Activated CD8-positive, alpha-beta memory T cell treated with anti-CD3 and anti-CD28 coated beads for 36 hours (primary cell): ENCODE data around the gene RBMS3. TPM values are rescaled to one million over a fixed set of nuclear protein-coding genes. Genes with fewer than 3 reads are reported as not detected.
"Not testable (repeated sequence)": the region's sequence is repeated elsewhere in the genome, so short reads cannot be mapped to it uniquely, and the experiment has no call there.

Source experiments
- CTCF ChIA-PET: fragments of 350-600 bp; sonication (Branson Sonifier 250); formaldehyde crosslinking; loops from one replicate; lab custom pipeline; 2021; ENCODE audit warnings: antibody characterized with exemption; lab: Charles Lee
- POLR2A ChIA-PET: fragments of 350-600 bp; sonication (Branson Sonifier 250); formaldehyde crosslinking; loops from one replicate; lab custom pipeline; 2021; ENCODE audit warnings: antibody characterized with exemption; lab: Charles Lee
- total RNA-seq, 2 experiments: library from RNA; stranded (reverse); gene quantifications; one replicate each; pipeline ENCODE4 v1.2.3, GENCODE V29; 2021

RBMS3 gene
- total RNA-seq, 2 experiments from 2014 or later: 0.48 to 0.86 TPM

DNA sequence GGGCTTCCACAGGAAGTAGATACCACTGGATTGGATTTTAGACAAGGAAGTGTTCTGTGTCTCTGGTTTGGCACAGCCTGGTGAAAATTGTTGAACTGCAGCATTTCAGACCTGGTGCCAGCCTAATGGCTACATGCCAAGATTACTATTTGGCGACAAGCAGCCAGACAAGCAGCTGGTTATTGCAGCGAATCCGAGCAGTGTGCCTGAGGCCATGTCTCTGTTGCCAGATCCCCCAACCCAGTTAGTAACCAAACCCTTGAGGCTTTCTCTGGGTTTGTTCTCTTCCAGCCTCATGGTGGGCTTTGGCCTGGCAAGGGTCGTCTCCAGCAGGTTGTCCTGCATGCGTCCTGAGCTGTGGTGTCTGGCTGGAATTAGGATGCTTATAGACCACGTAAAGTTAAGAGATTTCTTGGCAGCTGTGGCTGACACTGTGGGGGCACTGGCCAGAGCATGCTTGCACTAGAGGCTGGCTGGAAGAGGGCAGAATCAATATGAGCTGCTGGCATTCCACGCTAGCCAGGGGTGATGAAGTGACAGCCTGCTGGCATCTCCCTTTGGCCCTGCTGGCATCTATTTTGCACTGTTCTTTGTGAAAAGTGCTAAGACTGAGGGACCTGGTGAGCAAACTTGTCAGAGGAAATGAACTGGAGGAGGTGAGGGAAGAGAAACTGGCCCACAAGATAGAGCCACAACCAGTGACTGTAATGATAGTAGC is 172.6 kb downstream of the RBMS3 start:
- CTCF ChIA-PET: no interaction called here
- POLR2A ChIA-PET: no interaction called here

DNA sequence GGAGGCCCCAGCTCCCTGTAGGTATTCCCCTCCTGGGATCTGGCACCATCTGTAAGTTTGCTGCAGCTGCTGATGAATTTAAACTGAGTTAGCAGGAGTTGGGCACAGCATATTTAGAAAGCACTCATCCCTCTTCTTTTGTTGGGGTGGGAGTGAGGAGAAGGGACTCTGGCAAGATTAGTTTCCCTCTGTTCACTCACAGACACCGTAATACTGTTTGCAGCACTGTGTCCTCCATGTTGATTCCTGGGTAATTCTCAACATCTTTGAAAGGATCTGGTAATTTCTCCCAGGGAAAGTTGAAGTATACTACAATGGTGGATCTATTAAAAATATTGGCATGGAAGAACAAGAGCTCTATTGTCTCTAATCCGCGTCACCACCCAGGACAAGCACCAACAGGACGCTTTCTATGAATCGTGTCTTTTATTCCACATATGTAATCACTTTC is 173.3 kb downstream of the RBMS3 start:
- CTCF ChIA-PET: no interaction called here

GRCh38 chr3:29456901-29457300 is 176.0 kb downstream of the RBMS3 start:
- ChIA-PET POLR2A (no interaction called here), CTCF (no interaction called here)

More for the DNA sequence above, 173.3 kb downstream of the RBMS3 start:
- POLR2A ChIA-PET: no interaction called here

- CTCF ChIA-PET: no interaction called here
- POLR2A ChIA-PET: no interaction called here
Observed at GRCh38 chr3:29463304-29463703, 182.4 kb downstream of the RBMS3 start.

- POLR2A ChIA-PET: no interaction called here
- CTCF ChIA-PET: no interaction called here
Observed at GRCh38 chr3:29465836-29466235, 185.0 kb downstream of the RBMS3 start.

GRCh38 chr3:29466442-29466841 is 185.6 kb downstream of the RBMS3 start:
- CTCF ChIA-PET: no interaction called here
- POLR2A ChIA-PET: no interaction called here

GRCh38 chr3:29468187-29468586 is 187.3 kb downstream of the RBMS3 start:
- POLR2A ChIA-PET: no interaction called here

GRCh38 chr3:29473481-29474170 is 192.8 kb downstream of the RBMS3 start:
- CTCF ChIA-PET: not testable (repeated sequence)

More at GRCh38 chr3:29468187-29468586, 187.3 kb downstream of the RBMS3 start:
- CTCF ChIA-PET: no interaction called here

DNA sequence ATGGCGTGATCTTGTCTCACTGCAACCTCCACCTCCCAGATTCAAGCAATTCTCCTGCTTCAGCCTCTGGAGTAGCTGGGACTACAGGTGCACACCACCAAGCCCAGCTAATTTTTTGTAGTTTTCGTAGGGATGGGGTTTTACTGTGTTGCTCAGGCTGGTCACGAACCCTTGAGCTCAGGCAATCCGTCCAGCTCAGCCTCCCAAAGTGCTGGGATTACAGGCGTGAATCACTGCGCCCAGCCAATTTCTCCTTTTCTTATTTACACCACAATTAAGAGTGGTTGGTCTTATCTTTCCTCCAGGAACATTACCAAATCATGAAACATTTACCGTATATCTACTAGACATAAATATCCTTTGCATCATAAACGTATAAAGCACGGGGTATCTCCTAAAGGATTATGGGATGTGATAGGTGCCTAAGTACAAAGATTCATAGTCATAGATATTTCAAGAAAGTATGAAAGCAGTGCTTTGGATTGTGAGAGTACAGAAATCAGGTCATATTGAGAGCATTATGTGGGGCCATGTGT is 194.5 kb downstream of the RBMS3 start:
- ChIA-PET POLR2A (no interaction called here), CTCF (no interaction called here)

More at GRCh38 chr3:29473481-29474170, 192.8 kb downstream of the RBMS3 start:
- POLR2A ChIA-PET: not testable (repeated sequence)

GRCh38 chr3:29475854-29476253 is 195.0 kb downstream of the RBMS3 start:
- ChIA-PET POLR2A (no interaction called here), CTCF (no interaction called here)

DNA sequence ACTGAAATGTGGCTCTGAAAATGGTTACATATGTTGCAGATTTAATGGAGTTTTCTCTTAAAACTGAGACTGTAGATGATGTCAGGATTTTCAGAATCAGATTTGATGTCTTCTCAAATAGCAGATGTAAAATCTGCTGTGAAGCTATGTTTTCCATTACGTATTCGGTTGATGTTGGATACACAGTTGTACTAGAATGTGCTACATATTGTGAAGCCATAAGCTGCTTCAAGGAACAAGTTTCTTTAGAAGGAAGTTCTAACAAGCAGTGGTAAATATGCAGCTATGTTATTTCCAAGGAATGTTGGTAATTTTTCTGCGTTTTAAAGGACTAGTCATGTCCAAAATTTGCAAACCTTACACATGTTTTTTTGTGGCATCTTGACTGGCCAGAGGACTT is 197.7 kb downstream of the RBMS3 start:
- POLR2A ChIA-PET: no interaction called here
- CTCF ChIA-PET: no interaction called here

DNA sequence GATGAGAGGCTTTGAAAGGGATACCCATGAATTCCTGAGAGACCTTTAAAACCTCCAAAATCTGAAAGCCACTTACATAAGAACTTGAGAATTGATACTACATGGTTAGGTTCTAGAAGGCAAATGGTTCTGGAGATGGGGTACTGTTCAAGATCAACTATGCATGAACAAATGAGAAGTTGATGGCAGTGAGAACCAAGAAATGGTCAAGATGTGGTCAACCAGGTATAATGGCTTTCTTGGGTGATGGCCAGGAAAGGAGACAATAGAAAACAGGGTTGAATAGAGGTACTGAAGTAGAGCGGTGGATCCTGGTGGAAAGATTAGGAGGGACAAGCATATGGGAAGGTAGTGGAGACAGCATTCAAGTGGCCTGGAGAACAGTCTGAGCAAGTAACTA is 200.4 kb downstream of the RBMS3 start:
- ChIA-PET POLR2A (no interaction called here), CTCF (no interaction called here)

DNA sequence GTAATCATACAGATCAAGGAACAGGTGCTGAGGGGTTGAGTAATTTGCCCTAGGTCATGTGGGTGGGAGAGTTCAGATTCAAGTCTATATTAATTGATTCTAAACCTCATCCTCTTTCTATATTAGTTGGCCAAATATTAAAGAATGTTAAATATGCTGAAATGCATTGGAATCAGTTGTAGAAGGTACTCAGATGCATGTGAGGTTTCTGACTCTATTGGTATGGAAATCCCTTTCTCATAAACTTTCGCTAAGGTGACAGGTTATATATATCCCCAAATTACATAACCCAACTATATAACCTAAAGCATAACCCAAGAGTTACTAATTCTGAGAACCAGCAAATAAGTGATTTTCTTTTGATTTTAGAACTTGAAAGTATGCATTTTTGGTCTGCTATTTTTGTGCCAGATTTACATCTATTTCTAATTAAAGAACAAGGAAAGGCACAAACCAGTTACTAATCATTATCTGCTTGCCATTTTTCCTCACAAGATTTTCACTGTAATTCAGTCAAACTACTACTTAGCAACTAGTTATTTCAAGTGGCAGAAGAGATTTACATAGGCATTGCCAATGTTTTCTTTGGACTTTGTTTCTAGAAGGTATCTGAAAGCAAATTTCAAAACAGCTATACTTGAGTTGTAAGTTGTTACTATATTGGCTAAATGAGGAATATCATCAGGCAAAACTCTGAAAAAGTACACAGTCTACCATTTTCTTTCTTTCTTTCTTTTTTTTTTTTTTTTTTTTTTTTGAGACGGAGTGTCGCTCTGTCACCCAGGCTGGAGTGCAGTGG is 201.3 kb downstream of the RBMS3 start:
- ChIA-PET POLR2A (no interaction called here), CTCF (no interaction called here)

DNA sequence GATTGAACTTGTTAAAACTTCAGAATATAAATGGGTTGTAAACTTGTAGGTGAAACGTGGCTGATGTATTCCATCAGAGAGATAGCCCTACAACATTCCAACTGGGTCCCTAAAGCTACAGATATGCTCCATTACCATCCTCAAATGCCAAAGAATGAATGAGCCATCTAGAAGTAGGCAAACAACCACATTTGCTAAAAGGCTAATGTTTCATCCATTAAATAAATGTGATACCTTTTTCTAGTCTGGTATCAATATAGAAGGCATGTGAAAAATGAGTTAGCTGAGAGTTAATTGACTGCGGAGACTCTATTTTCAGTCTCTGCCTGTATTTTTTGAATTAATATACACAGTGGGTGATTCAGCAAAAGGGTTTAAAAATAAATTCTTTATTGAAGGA is 203.8 kb downstream of the RBMS3 start:
- ChIA-PET CTCF (no interaction called here), POLR2A (no interaction called here)

DNA sequence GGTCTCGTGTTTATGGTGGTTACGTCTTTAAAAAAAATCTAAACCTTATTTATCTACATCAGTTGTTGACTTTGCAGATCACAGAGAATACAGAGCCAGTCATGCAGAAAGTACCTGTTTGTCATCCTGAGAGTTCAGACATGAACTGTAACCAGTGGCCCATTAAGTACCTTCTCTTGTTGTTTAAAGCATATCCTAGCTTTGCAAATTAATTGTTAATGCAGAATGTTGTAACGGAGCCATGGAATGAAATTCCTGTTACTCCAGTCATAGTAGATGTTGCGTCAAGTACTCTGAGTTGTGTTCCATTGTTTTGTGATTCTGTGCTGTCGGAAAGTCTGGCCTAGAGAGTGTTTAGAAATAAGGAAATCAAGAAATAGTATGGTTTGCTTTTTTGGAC is 205.2 kb downstream of the RBMS3 start:
- ChIA-PET POLR2A (no interaction called here), CTCF (no interaction called here)

DNA sequence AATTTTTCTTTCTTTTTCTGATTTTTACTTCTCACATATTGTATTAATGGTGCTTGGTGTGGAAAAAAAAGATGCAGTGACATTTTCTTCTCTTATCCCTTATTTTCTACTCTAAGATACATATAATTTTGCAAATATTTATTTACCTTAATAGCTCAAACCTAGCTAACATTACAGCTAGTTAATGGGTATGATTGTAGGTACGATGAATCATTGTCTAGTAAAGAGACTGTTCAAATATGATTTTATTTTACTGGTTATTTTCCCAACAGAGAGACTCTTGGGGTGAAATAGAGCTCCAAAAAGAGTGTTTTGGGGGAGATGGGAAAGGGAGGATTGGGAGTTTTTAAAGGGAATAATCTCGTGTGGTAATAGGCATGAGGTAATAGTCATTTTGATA is 206.0 kb downstream of the RBMS3 start:
- POLR2A ChIA-PET: no interaction called here
- CTCF ChIA-PET: no interaction called here

GRCh38 chr3:29488922-29489321 is 208.1 kb downstream of the RBMS3 start:
- CTCF ChIA-PET: no interaction called here
- POLR2A ChIA-PET: no interaction called here

DNA sequence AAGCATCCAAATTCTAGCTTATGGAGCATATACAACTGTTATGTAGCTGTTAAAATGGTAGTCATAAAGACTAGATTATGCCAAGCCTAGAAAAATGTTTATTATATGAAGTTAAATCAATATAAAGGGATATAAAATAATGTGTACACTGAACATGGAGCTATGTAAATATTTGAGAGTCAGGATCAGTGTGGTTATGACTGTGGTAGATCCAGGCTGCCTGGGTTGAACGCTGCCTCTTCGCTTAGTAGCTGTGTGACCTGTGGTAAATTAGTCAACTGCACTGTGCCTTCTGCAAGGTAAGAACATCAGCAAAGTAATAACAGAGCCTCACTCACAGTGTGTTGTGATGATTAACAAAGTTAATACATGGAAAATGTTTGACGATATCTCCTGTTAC is 212.2 kb downstream of the RBMS3 start:
- ChIA-PET POLR2A (no interaction called here), CTCF (no interaction called here)

GRCh38 chr3:29494305-29495036 is 213.6 kb downstream of the RBMS3 start:
- ChIA-PET CTCF (no interaction called here), POLR2A (no interaction called here)
